ENCODE data around the gene SLC22A4. TPM values are rescaled to one million over a fixed set of nuclear protein-coding genes. Genes with fewer than 3 reads are reported as not detected.

Gene SLC22A4
- total RNA-seq, 4 donors from 2014 or later: 0.11 to 0.79 (median 0.38) TPM; not detected in 1

GRCh38 chr5:132319975-132320374 is 25.8 kb downstream of the SLC22A4 start:
- H3K4me1 ChIP-seq: no peaks in the 10 kb centered on the region
- 86 to 100% methylated on average over 1 of the region's 1 CpG for WGBS, 2 donors
- H3K4me3 ChIP-seq: no peak overlapping the region
- no peak overlapping the region for H3K27ac ChIP-seq
- TF ChIP-seq POLR2A (IDR thresholded peaks at IDR 0.05) (no peak), CTCF (IDR thresholded peaks at IDR 0.05) (no peak)
- intact Hi-C loops (cut with DNase I): no loop called here
- peaks cover 0 to 6% (median 0%) of the 10 kb centered on the region in 3 donors for H3K36me3 ChIP-seq
- H3K9me3 ChIP-seq: no peaks in the 10 kb centered on the region
- no peak for DNase-seq
- no peaks in the 10 kb centered on the region for H3K27me3 ChIP-seq

- TF ChIP-seq CTCF (IDR thresholded peaks at IDR 0.05) (no peak), POLR2A (IDR thresholded peaks at IDR 0.05) (no peak)
- Histone ChIP-seq H3K27ac (no peak overlapping the region), H3K36me3 (peaks cover 0 to 6% (median 0%) of the 10 kb centered on the region in 3 donors), H3K27me3 (no peaks in the 10 kb centered on the region), H3K9me3 (no peaks in the 10 kb centered on the region), H3K4me3 (no peak overlapping the region), H3K4me1 (no peaks in the 10 kb centered on the region)
- WGBS, 2 donors: 100% methylated on average over 2 of the region's 3 CpGs; no CpG with 5 or more reads in 1 of the 2 donors
- intact Hi-C loops (cut with DNase I): no loop called here
- no peak for DNase-seq
Measured at GRCh38 chr5:132321109-132321721, 27.0 kb downstream of the SLC22A4 start.

- no peak overlapping the region for H3K4me3 ChIP-seq
- no peaks in the 10 kb centered on the region for H3K4me1 ChIP-seq
- no peaks in the 10 kb centered on the region for H3K27me3 ChIP-seq
- 73 to 81% methylated on average over 8 to 10 of the region's 11 CpGs for WGBS, 2 donors
- DNase-seq: no peak
- no peaks in the 10 kb centered on the region for H3K9me3 ChIP-seq
- H3K27ac ChIP-seq: no peak overlapping the region
- peaks cover 0 to 6% (median 0%) of the 10 kb centered on the region in 3 donors for H3K36me3 ChIP-seq
- TF ChIP-seq POLR2A (IDR thresholded peaks at IDR 0.05): no peak
- TF ChIP-seq CTCF (IDR thresholded peaks at IDR 0.05): no peak
- intact Hi-C loops (cut with DNase I): no loop called here
Measured at GRCh38 chr5:132322266-132322665, 28.1 kb downstream of the SLC22A4 start.

GRCh38 chr5:132323202-132323601 is 29.0 kb downstream of the SLC22A4 start:
- H3K27me3 ChIP-seq: no peaks in the 10 kb centered on the region
- peaks cover 0 to 6% (median 0%) of the 10 kb centered on the region in 3 donors for H3K36me3 ChIP-seq
- H3K9me3 ChIP-seq: no peaks in the 10 kb centered on the region
- H3K27ac ChIP-seq: no peak overlapping the region
- H3K4me3 ChIP-seq: no peak overlapping the region
- 84 to 96% methylated on average over 4 to 5 of the region's 5 CpGs for WGBS, 2 donors
- H3K4me1 ChIP-seq: no peaks in the 10 kb centered on the region
- TF ChIP-seq CTCF (IDR thresholded peaks at IDR 0.05): no peak
- TF ChIP-seq POLR2A (IDR thresholded peaks at IDR 0.05): no peak
- intact Hi-C loops (cut with DNase I): no loop called here
- no peak for DNase-seq

- no peak for TF ChIP-seq POLR2A (IDR thresholded peaks at IDR 0.05)
- no peak for TF ChIP-seq CTCF (IDR thresholded peaks at IDR 0.05)
- DNase-seq: no peak
- 89% methylated on average over 3 to 4 of the region's 4 CpGs for WGBS, 2 donors
- Histone ChIP-seq H3K27me3 (no peaks in the 10 kb centered on the region), H3K27ac (no peak overlapping the region), H3K36me3 (peaks cover 0 to 12% (median 0%) of the 10 kb centered on the region in 3 donors), H3K9me3 (no peaks in the 10 kb centered on the region), H3K4me1 (no peaks in the 10 kb centered on the region), H3K4me3 (no peak overlapping the region)
- intact Hi-C loops (cut with DNase I): no loop called here
Measured at GRCh38 chr5:132325691-132326090, 31.5 kb downstream of the SLC22A4 start.
